Keratinocyte (primary cell): Measurements from ENCODE around the gene SRD5A1. TPM values are rescaled to one million over a fixed set of nuclear protein-coding genes. Genes with fewer than 3 reads are reported as not detected.

Source experiments
- DNase-seq: peaks from one replicate; pipeline ENCODE4 v3.0.0-alpha.2; 2011; ENCODE audit warnings: low read depth, missing footprints, low spot score
- FAIRE-seq: peaks from 2 replicates; lab custom pipeline; 2011; peaks lifted over from hg19 to GRCh38; lab: Jason Lieb, UNC
- H2AFZ ChIP-seq: 2 replicates; pipeline ENCODE4 v1.6.0; 2012; ENCODE audit warnings: low read length, control low read depth, inconsistent platforms; ENCODE audit not compliant: control insufficient read depth
- H3K27ac ChIP-seq: 2 replicates; pipeline ENCODE4 v1.5.1; 2011; ENCODE audit warnings: low read length; ENCODE audit not compliant: control insufficient read depth, insufficient read depth
- H3K27me3 ChIP-seq: 3 replicates; pipeline ENCODE4 v1.6.0; 2011; ENCODE audit warnings: low read length; ENCODE audit not compliant: control insufficient read depth, insufficient read depth; ENCODE audit errors: extremely low read depth
- H3K36me3 ChIP-seq, 2 experiments: 2 replicates in 1 of 2; 3 replicates in 1 of 2; pipeline ENCODE4 v1.5.1; 2011; ENCODE audit warnings: low read length in 2 of 2, mild to moderate bottlenecking in 1 of 2; ENCODE audit not compliant: control insufficient read depth in 2 of 2, insufficient read depth in 2 of 2; ENCODE audit errors: extremely low read depth in 1 of 2
- H3K4me1 ChIP-seq: 3 replicates; pipeline ENCODE4 v1.5.1; 2011; ENCODE audit warnings: low read length; ENCODE audit not compliant: control insufficient read depth, insufficient read depth; ENCODE audit errors: extremely low read depth
- H3K4me2 ChIP-seq: 3 replicates; pipeline ENCODE4 v1.6.0; 2011; ENCODE audit warnings: low read depth, low read length; ENCODE audit not compliant: control insufficient read depth, insufficient read depth; ENCODE audit errors: extremely low read depth
- H3K4me3 ChIP-seq, 3 experiments: fragments of 200-600 bp in 1 of 3; sonication (generic) in 1 of 3; 2 replicates in 2 of 3; 3 replicates in 1 of 3; pipeline ENCODE4 v1.5.1; 2011 to 2016; ENCODE audit warnings: low read length in 3 of 3, mild to moderate bottlenecking in 3 of 3, control low read depth in 2 of 3, inconsistent platforms in 1 of 3, low read depth in 1 of 3, mixed read lengths in 1 of 3, mixed run types in 1 of 3, moderate library complexity in 1 of 3; ENCODE audit not compliant: control insufficient read depth in 2 of 3, insufficient read depth in 2 of 3; ENCODE audit errors: extremely low read depth in 1 of 3
- H3K79me2 ChIP-seq: 2 replicates; pipeline ENCODE4 v1.6.0; 2012; ENCODE audit warnings: low read length; ENCODE audit not compliant: control insufficient read depth, insufficient read depth
- H3K9ac ChIP-seq: 3 replicates; pipeline ENCODE4 v1.6.0; 2011; ENCODE audit warnings: low read length; ENCODE audit not compliant: control insufficient read depth, insufficient read depth; ENCODE audit errors: extremely low read depth
- H3K9me1 ChIP-seq: 3 replicates; pipeline ENCODE4 v1.6.0; 2011; ENCODE audit warnings: low read length; ENCODE audit not compliant: control insufficient read depth, insufficient read depth; ENCODE audit errors: extremely low read depth
- H3K9me3 ChIP-seq: 2 replicates; pipeline ENCODE4 v1.5.1; 2012; ENCODE audit warnings: low read depth, low read length; ENCODE audit not compliant: control insufficient read depth
- H4K20me1 ChIP-seq: 3 replicates; pipeline ENCODE4 v1.6.0; 2011; ENCODE audit warnings: low read length; ENCODE audit not compliant: control insufficient read depth, insufficient read depth; ENCODE audit errors: extremely low read depth
- CTCF ChIP-seq, 3 experiments: IDR thresholded peaks in 1 of 3; conservative IDR thresholded peaks in 1 of 3; optimal IDR thresholded peaks in 1 of 3; 2 replicates in 2 of 3; 3 replicates in 1 of 3; pipeline versions ENCODE3 to v1.5.1; 2011; ENCODE audit warnings: low read length in 3 of 3, mild to moderate bottlenecking in 3 of 3, moderate library complexity in 2 of 3, control low read depth in 1 of 3, inconsistent platforms in 1 of 3; ENCODE audit not compliant: insufficient read depth in 2 of 3; ENCODE audit errors: extremely low read depth in 1 of 3
- EZH2 ChIP-seq: IDR thresholded peaks from one replicate; pipeline ENCODE4 v1.6.1; 2012; ENCODE audit warnings: inconsistent platforms, mild to moderate bottlenecking, low read length, moderate library complexity
- dilution Hi-C: fragments of 300-500 bp; cut with MboI; formaldehyde crosslinking; loops from one replicate; pipeline ENCODE4 v1.7.0; 2020; ENCODE audit warnings: low sequenced_read_pairs; ENCODE audit not compliant: extremely low pct_ligation_motif_present
- polyA plus RNA-seq, 5 experiments: library from polyadenylated mRNA; depleted of rRNA in 3 of 5; stranded (reverse) in 3 of 5; stranded (forward) in 1 of 5; unstranded in 1 of 5; fragments of >200 nt; gene quantifications; 1 replicate in 1 of 5; 2 replicates in 3 of 5; 3 replicates in 1 of 5; pipeline versions ENCODE4 v1.2.1 to v1.2.3, GENCODE V29; 2011 to 2012; ENCODE audit warnings: missing spikeins in 2 of 5, low read depth in 1 of 5, low replicate concordance in 1 of 5

The SRD5A1 gene
- polyA plus RNA-seq, 1 donor (not counting 4 experiments of a cell fraction or from before 2014, with no cell fraction given) = 35.4 TPM

- Histone ChIP-seq H3K9ac (no peak overlapping the region), H3K79me2 (no peaks in the 10 kb centered on the region), H3K27me3 (no peaks in the 10 kb centered on the region), H3K27ac (no peak overlapping the region), H3K4me3 (no peak overlapping the region), H3K4me1 (peaks cover 4% of the 10 kb centered on the region), H3K9me3 (no peaks in the 10 kb centered on the region), H3K9me1 (no peaks in the 10 kb centered on the region), H4K20me1 (no peaks in the 10 kb centered on the region), H2AFZ (no peak overlapping the region), H3K4me2 (no peak overlapping the region), H3K36me3 (peaks cover 2 to 8% of the 10 kb centered on the region in 2 experiments)
- dilution Hi-C loops = no loop called here
- TF ChIP-seq EZH2 (no peak), CTCF (optimal IDR thresholded peaks at IDR 0.05 in 1 of 3, IDR thresholded peaks at IDR 0.05 in 1 of 3, conservative IDR thresholded peaks at IDR 0.05 in 1 of 3; ENCODE audit: extremely low read depth in 1 of 3, insufficient read depth in 2 of 3, low read length in 3 of 3) (no peak)
- FAIRE-seq (no peak), DNase-seq (no peak)
Measured at GRCh38 chr5:6592601-6593000, 40.6 kb upstream of the SRD5A1 start.

GRCh38 chr5:6593148-6594016 lies 39.9 kb upstream of the SRD5A1 start:
- FAIRE-seq = no peak
- dilution Hi-C loops = no loop called here
- H3K9me3 ChIP-seq = no peaks in the 10 kb centered on the region

More at GRCh38 chr5:6593148-6594016, 39.9 kb upstream of the SRD5A1 start:
- Histone ChIP-seq H3K4me1 (peaks cover 4% of the 10 kb centered on the region), H4K20me1 (no peaks in the 10 kb centered on the region), H3K27ac (no peak overlapping the region), H3K9ac (no peak overlapping the region), H3K36me3 (peaks cover 5 to 9% of the 10 kb centered on the region in 2 experiments), H3K4me3 (no peak overlapping the region), H2AFZ (no peak overlapping the region), H3K27me3 (no peaks in the 10 kb centered on the region), H3K79me2 (no peaks in the 10 kb centered on the region), H3K4me2 (no peak overlapping the region), H3K9me1 (no peaks in the 10 kb centered on the region)
- DNase-seq = no peak
- TF ChIP-seq CTCF (optimal IDR thresholded peaks at IDR 0.05 in 1 of 3, IDR thresholded peaks at IDR 0.05 in 1 of 3, conservative IDR thresholded peaks at IDR 0.05 in 1 of 3; ENCODE audit: extremely low read depth in 1 of 3, insufficient read depth in 2 of 3, low read length in 3 of 3) (no peak), EZH2 (no peak)
